K562 (cell line): ENCODE data around the gene APBA2. TPM values are rescaled to one million over a fixed set of nuclear protein-coding genes. Genes with fewer than 3 reads are reported as not detected.

Experiments
- polyA plus RNA-seq, 8 experiments: library from polyadenylated mRNA; depleted of rRNA in 4 of 8; stranded (reverse) in 5 of 8; unstranded in 3 of 8; fragments of >200 nt; fragmentation: Nextera tagmentation in 2 of 8; fragmentation: Illumina TruSeq in 1 of 8; extraction: Ambion mirVana in 2 of 8; extraction: Trizol in 1 of 8; gene quantifications; 2 replicates each; pipeline versions ENCODE4 v1.2.1 to v1.2.3, GENCODE V29; 2011 to 2014; ENCODE audit warnings: inconsistent platforms in 1 of 8, missing spikeins in 1 of 8
- total RNA-seq, 7 experiments: library from RNA; depleted of rRNA in 6 of 7; stranded (reverse); fragments of >200 nt in 6 of 7; fragmentation: Illumina TruSeq in 2 of 7; extraction: Trizol in 2 of 7; gene quantifications; 2 replicates each; pipeline versions ENCODE4 v1.2.1 to v1.2.3, GENCODE V29; 2011 to 2021; ENCODE audit warnings: low replicate concordance in 1 of 7
- TF ChIP-seq, protein P1 (sequence below), 2 experiments: fragments of 450-650 bp; formaldehyde crosslinking in 1 of 2; IDR thresholded peaks; 2 replicates each; pipeline versions ENCODE4 v1.4.0 to v1.6.1; 2014 to 2020; ENCODE audit warnings: mild to moderate bottlenecking in 2 of 2, borderline replicate concordance in 1 of 2, low read depth in 1 of 2
- TF ChIP-seq, protein P2 (sequence below): IDR thresholded peaks from 2 replicates; pipeline ENCODE4 v1.6.1; 2011; ENCODE audit warnings: borderline replicate concordance, low read depth, mild to moderate bottlenecking, moderate library complexity, low read length; ENCODE audit not compliant: insufficient read depth, poor library complexity, severe bottlenecking

The APBA2 gene
- total and polyA plus RNA-seq, 9 of the 15 experiments (the other 6 are each of a cell fraction or from before 2014, with no cell fraction given): 0.24 to 40.9 (median 25.2) TPM

DNA sequence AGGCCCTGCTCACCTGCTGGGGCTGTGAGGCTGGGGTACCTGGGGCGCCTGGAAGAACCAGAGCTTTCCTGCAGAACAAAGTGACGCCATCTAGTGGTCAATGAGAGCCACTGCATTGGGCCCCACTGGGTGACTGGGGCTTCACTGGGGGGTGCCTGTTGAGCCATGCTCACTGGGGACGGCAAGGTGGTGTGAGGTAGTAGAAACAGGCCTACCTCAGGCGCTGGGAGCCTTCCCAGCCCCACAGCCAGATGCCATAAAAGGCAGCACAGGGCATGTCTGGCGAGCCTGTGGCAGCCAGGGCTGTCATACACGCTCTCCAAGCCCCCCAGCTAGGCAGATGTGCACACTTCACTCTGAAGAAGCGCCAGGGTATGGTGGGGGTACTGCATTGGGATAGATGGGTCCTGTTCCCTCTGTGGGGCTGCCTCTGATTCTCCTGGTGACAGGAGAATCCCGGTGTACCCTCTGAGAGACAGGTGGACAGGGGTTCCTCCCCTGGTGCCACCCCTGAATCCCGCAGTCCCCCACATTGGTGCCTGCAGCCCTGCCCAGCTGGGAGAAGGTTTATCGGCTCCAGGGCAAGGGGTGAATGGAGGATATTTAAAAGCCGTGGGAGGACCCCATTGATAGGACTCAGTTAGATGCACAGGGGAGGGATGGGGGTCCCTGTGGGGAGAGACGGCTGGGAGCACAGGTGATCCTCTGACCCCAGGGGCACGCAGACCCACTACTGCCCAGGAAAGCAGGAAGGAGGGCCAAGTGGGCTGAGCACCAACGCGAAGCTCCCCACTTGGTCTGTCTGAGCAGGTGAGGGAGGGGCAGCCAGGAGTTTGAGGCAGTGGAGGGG lies 205.1 kb downstream of the APBA2 start (continued):
- TF ChIP-seq, protein P1, sequence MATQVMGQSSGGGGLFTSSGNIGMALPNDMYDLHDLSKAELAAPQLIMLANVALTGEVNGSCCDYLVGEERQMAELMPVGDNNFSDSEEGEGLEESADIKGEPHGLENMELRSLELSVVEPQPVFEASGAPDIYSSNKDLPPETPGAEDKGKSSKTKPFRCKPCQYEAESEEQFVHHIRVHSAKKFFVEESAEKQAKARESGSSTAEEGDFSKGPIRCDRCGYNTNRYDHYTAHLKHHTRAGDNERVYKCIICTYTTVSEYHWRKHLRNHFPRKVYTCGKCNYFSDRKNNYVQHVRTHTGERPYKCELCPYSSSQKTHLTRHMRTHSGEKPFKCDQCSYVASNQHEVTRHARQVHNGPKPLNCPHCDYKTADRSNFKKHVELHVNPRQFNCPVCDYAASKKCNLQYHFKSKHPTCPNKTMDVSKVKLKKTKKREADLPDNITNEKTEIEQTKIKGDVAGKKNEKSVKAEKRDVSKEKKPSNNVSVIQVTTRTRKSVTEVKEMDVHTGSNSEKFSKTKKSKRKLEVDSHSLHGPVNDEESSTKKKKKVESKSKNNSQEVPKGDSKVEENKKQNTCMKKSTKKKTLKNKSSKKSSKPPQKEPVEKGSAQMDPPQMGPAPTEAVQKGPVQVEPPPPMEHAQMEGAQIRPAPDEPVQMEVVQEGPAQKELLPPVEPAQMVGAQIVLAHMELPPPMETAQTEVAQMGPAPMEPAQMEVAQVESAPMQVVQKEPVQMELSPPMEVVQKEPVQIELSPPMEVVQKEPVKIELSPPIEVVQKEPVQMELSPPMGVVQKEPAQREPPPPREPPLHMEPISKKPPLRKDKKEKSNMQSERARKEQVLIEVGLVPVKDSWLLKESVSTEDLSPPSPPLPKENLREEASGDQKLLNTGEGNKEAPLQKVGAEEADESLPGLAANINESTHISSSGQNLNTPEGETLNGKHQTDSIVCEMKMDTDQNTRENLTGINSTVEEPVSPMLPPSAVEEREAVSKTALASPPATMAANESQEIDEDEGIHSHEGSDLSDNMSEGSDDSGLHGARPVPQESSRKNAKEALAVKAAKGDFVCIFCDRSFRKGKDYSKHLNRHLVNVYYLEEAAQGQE (IDR thresholded peaks at IDR 0.05; ENCODE audit: borderline replicate concordance): peak; percentile 28; the same call in 1 of the 2 replicates
- TF ChIP-seq, protein P1 (CRISPR knock-in tag; IDR thresholded peaks at IDR 0.05; ENCODE audit: low read depth): no peak
- TF ChIP-seq, protein P2, sequence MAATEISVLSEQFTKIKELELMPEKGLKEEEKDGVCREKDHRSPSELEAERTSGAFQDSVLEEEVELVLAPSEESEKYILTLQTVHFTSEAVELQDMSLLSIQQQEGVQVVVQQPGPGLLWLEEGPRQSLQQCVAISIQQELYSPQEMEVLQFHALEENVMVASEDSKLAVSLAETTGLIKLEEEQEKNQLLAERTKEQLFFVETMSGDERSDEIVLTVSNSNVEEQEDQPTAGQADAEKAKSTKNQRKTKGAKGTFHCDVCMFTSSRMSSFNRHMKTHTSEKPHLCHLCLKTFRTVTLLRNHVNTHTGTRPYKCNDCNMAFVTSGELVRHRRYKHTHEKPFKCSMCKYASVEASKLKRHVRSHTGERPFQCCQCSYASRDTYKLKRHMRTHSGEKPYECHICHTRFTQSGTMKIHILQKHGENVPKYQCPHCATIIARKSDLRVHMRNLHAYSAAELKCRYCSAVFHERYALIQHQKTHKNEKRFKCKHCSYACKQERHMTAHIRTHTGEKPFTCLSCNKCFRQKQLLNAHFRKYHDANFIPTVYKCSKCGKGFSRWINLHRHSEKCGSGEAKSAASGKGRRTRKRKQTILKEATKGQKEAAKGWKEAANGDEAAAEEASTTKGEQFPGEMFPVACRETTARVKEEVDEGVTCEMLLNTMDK: peak; percentile 64
- TF ChIP-seq, all 486 proteins: peak for 6
